A673 (cell line): ENCODE results near the gene CLASP2.

Source experiments
- CTCF ChIP-seq: fragments of 300-800, 200-600 bp; sonication (generic); conservative IDR thresholded peaks from 2 replicates; pipeline ENCODE4 v1.5.1; 2017; ENCODE audit warnings: low read depth, mild to moderate bottlenecking, antibody characterized with exemption, low read length, moderate library complexity, mixed read lengths
- EZH2 ChIP-seq: fragments of 200-600 bp; sonication (generic); IDR thresholded peaks from 2 replicates; pipeline ENCODE4 v1.6.1; 2017; ENCODE audit warnings: borderline replicate concordance, low read depth, mild to moderate bottlenecking, mixed read lengths, antibody characterized with exemption, low read length; ENCODE audit not compliant: poor library complexity, severe bottlenecking

GRCh38 chr3:33447958-33448357, 270.1 kb downstream of the CLASP2 start:
- TF ChIP-seq EZH2 (no peak), CTCF (no peak)
